Hematopoietic multipotent progenitor cell treated with erythropoietin and hydrocortisone succinate and interleukin-3 and kit ligand, for 4 days (in vitro differentiated cells): ENCODE results near the gene DOP1A.

ENCODE experiments used
- DNase-seq: peaks from one replicate; pipeline ENCODE4 v3.0.0-alpha.2; 2015

DOP1A gene

GRCh38 chr6:83083476-83083875 is 16.0 kb downstream of the DOP1A start:
- DNase-seq, result no peak

GRCh38 chr6:83086751-83087150 is 19.3 kb downstream of the DOP1A start:
- no peak for DNase-seq

GRCh38 chr6:83092756-83093399 is 25.4 kb downstream of the DOP1A start:
- DNase-seq, result no peak

- no peak for DNase-seq
Observed at GRCh38 chr6:83096791-83097190, 29.3 kb downstream of the DOP1A start.

- DNase-seq, result no peak
Observed at GRCh38 chr6:83097204-83097603, 29.7 kb downstream of the DOP1A start.

- no peak for DNase-seq
Observed at GRCh38 chr6:83097675-83098074, 30.2 kb downstream of the DOP1A start.

- no peak for DNase-seq
Observed at GRCh38 chr6:83098589-83098988, 31.1 kb downstream of the DOP1A start.

- no peak for DNase-seq
Observed at GRCh38 chr6:83108378-83108777, 40.9 kb downstream of the DOP1A start.

GRCh38 chr6:83113258-83113657 is 45.8 kb downstream of the DOP1A start:
- no peak for DNase-seq

- DNase-seq, result no peak
Observed at GRCh38 chr6:83114164-83114563, 46.7 kb downstream of the DOP1A start.

- no peak for DNase-seq
Observed at GRCh38 chr6:83117802-83118201, 50.3 kb downstream of the DOP1A start.

- DNase-seq, result no peak
Observed at GRCh38 chr6:83119742-83120300, 52.4 kb downstream of the DOP1A start.

GRCh38 chr6:83124553-83124952 is 57.1 kb downstream of the DOP1A start:
- no peak for DNase-seq

- peak; percentile 32 for DNase-seq
Observed at GRCh38 chr6:83125425-83125824, 58.0 kb downstream of the DOP1A start.

GRCh38 chr6:83126223-83126622 is 58.8 kb downstream of the DOP1A start:
- DNase-seq, result no peak

GRCh38 chr6:83126807-83127206 is 59.3 kb downstream of the DOP1A start:
- no peak for DNase-seq

- DNase-seq, result no peak
Observed at GRCh38 chr6:83127258-83127657, 59.8 kb downstream of the DOP1A start.

GRCh38 chr6:83127976-83128375 is 60.5 kb downstream of the DOP1A start:
- DNase-seq, result no peak

GRCh38 chr6:83132121-83132520 is 64.7 kb downstream of the DOP1A start:
- DNase-seq, result peak; percentile 39

GRCh38 chr6:83138118-83138722 is 70.7 kb downstream of the DOP1A start:
- no peak for DNase-seq

- DNase-seq, result no peak
Observed at GRCh38 chr6:83138758-83139157, 71.3 kb downstream of the DOP1A start.

- DNase-seq, result no peak
Observed at GRCh38 chr6:83151114-83151513, 83.6 kb downstream of the DOP1A start.

- DNase-seq, result no peak
Observed at GRCh38 chr6:83152913-83153312, 85.4 kb downstream of the DOP1A start.

GRCh38 chr6:83153883-83154521 is 86.5 kb downstream of the DOP1A start:
- DNase-seq, result no peak
